Erythroblast (primary cell): ENCODE data around the gene CFAP251.

ENCODE experiments used
- GATA1 ChIP-seq: IDR thresholded peaks from 2 replicates; pipeline ENCODE4 v1.6.1; 2011; ENCODE audit warnings: low read depth, mild to moderate bottlenecking, control low read depth, low read length, moderate library complexity
- POLR2A ChIP-seq: IDR thresholded peaks from 2 replicates; pipeline ENCODE4 v1.6.1; 2011; ENCODE audit warnings: mild to moderate bottlenecking, low read length

DNA sequence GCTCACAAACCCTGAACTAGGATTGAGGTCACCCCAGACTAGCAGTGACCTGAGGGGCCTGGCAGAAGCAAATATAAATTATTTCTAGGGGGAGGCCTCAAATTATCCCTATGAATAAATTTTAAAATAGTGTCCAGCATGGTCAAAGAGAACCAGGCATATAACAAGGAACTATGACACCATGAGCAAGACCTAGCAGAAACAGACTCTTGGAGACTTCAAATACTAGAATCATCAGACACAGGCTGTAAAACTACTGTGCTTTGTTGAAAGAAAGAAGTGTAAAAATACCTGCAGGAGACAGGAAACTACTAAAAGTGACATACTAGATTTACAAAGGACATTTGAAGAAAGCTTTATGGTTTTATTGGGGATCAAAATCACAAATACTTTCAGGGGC lies 100.1 kb downstream of the CFAP251 start:
- TF ChIP-seq POLR2A, result no peak
- TF ChIP-seq GATA1, result no peak
